RWPE1 (cell line): ENCODE measurements around the gene HMGCS2.

Experiments used
- CTCF ChIA-PET: fragments of 350-600 bp; sonication (Branson Sonifier 250); formaldehyde crosslinking; extraction: SDS; loops from one replicate; lab custom pipeline; 2021; lab: Yijun Ruan, JAX
- POLR2A ChIA-PET: fragments of 400-600 bp; formaldehyde crosslinking; extraction: SDS; loops from one replicate; lab custom pipeline; 2020; ENCODE audit warnings: antibody characterized with exemption; ENCODE audit not compliant: low non-redundant PET; lab: Yijun Ruan, JAX
- DNase-seq: peaks from one replicate; pipeline ENCODE4 v3.0.0; 2012; ENCODE audit warnings: low spot score
- H3K27ac ChIP-seq: fragments of 450-650 bp; 2 replicates; pipeline ENCODE4 v1.5.1; 2017
- TF ChIP-seq, protein P1 (sequence below): fragments of 450-650 bp; conservative IDR thresholded peaks from 2 replicates; pipeline ENCODE4 v1.5.1; 2017; ENCODE audit warnings: low read depth, mild to moderate bottlenecking

HMGCS2 gene

DNA sequence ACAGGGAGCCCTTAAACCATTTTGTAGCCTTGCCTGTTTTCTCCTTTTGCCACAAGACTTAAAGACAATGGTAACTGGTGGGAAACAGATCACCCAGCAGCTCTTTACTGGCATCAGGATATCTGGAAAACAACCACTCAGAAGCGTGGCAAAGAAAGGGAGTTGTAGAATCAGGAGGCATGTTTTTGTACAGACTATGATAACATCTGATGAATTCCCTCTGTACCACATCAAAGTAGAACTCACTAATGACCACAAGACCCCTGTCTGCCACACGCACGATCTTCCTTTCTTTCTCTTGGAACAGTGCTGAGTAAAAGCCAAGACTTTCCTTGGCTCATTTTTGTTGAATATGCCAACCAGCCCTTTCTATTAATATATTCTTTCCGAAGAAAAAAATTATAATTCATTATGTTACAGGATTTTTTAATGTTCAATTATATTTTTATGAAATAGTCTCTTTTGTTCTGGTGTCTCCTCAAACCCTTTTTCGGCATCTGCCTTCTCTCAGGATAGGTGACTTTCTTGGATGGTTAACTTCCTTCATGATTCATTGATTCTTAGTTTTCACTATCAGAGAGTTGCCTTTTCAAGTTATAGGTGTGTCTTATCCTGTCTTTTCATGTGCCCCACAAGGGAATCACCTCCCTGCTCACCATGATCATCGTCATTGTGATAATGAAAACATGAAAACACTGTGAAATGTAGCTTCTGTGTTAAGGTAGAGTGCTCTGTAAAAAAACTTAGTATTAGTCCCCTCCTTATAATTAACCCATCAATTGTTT is 64.8 kb downstream of the HMGCS2 start:
- CTCF ChIA-PET, result interaction anchor here (0.6 kb wide), 1 partner anchor 41 kb away, joined by 3 read pairs; no protein-coding TSS in a partner anchor
- DNase-seq, result no peak
- TF ChIP-seq, protein P1, sequence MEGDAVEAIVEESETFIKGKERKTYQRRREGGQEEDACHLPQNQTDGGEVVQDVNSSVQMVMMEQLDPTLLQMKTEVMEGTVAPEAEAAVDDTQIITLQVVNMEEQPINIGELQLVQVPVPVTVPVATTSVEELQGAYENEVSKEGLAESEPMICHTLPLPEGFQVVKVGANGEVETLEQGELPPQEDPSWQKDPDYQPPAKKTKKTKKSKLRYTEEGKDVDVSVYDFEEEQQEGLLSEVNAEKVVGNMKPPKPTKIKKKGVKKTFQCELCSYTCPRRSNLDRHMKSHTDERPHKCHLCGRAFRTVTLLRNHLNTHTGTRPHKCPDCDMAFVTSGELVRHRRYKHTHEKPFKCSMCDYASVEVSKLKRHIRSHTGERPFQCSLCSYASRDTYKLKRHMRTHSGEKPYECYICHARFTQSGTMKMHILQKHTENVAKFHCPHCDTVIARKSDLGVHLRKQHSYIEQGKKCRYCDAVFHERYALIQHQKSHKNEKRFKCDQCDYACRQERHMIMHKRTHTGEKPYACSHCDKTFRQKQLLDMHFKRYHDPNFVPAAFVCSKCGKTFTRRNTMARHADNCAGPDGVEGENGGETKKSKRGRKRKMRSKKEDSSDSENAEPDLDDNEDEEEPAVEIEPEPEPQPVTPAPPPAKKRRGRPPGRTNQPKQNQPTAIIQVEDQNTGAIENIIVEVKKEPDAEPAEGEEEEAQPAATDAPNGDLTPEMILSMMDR, result no peak
- POLR2A ChIA-PET, result no interaction called here
- H3K27ac ChIP-seq, result no peak overlapping the region

DNA sequence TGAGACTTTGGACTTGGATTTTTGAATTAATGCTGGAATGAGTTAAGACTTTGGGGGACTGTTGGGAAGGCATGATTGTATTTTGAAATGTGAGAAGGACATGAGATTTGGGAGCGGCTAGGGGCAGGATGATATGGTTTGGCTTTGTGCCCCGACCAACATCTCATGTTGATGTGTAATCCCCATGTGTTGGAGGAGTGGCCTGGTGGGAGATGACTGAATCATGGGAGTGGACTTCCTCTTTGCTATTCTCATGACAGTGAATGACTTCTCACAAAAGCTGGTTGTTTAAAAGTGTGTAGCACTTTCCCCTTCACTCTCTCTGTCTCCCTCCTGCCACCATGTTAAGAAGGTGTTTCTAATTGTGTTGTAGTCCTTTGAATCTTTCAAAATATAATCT is 66.3 kb downstream of the HMGCS2 start:
- CTCF ChIA-PET, result no interaction called here

DNA sequence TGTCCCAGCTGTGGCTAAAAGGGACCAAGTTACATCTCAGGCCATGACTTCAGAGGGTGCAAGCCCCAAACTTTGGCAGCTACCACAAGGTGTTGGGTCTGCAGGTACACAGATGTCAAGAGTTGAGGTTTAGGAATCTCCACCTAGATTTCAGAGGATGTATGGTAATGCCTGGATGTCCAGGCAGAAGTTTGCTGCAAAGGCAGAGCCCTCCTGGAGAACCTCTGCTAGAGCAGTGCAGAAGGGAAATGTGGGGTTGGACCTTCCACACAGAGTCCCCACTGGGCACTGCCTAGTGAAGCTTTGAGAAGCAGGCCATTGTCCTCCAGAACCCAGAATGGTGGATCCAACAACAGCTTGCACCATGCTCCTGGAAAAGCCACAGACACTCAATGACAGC is 67.0 kb downstream of the HMGCS2 start:
- POLR2A ChIA-PET, result no interaction called here
- no peak for DNase-seq
- CTCF ChIA-PET, result no interaction called here
- TF ChIP-seq, protein P1, result no peak
- no peak overlapping the region for H3K27ac ChIP-seq

More for the DNA sequence above, 66.3 kb downstream of the HMGCS2 start:
- H3K27ac ChIP-seq, result no peak overlapping the region
- TF ChIP-seq, protein P1, result no peak
- POLR2A ChIA-PET, result no interaction called here
- no peak for DNase-seq

DNA sequence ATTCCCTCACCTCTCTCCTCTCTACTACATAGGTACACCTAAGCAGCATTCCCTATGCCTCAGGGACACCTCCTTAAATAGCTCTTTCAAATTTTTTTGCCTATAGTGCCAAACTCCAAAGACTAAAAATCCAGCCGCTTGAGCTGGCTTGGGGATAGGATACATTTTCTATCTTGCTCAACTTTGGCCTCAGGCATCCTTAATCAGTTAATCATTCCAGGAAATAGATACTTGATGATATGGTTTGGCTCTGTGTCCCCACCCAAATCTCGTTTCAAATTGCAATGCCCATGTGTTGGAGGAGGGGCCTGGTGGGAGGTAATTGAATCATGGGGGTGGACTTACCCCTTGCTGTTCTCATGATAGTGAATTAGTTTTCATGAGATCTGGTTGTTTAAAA is 68.4 kb downstream of the HMGCS2 start:
- no peak overlapping the region for H3K27ac ChIP-seq
- CTCF ChIA-PET, result no interaction called here
- DNase-seq, result no peak
- POLR2A ChIA-PET, result no interaction called here
- TF ChIP-seq, protein P1, result no peak
